22Rv1 (cell line): ENCODE measurements around the gene ATRNL1.

Source experiments
- ZFX ChIP-seq: fragments of 450-650 bp; IDR thresholded peaks from 2 replicates; pipeline ENCODE4 v1.6.1; 2017; ENCODE audit warnings: antibody characterized with exemption, borderline replicate concordance
- TF ChIP-seq, protein P1 (sequence below): fragments of 450-650 bp; IDR thresholded peaks from 2 replicates; pipeline ENCODE4 v1.5.1; 2017; ENCODE audit warnings: mild to moderate bottlenecking

DNA sequence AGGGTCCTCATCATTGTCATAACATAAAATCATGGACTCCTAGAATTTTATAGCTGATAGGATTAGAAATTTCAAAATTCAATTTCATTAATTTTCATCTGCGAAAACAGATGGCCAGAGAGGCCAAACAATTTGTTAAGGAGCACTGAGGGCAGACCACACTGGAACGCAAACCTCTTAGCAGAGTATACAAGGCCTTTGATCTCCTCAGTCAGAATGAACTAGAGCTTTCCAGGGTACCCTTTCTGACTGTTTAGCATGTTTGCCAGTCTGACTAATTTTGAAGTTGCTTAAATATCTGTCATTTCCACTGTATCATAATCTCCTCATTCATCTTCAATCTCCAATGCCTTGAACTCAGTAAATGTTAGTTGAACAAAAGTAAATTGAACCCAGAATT lies 41.9 kb upstream of the ATRNL1 start:
- TF ChIP-seq, protein P1, sequence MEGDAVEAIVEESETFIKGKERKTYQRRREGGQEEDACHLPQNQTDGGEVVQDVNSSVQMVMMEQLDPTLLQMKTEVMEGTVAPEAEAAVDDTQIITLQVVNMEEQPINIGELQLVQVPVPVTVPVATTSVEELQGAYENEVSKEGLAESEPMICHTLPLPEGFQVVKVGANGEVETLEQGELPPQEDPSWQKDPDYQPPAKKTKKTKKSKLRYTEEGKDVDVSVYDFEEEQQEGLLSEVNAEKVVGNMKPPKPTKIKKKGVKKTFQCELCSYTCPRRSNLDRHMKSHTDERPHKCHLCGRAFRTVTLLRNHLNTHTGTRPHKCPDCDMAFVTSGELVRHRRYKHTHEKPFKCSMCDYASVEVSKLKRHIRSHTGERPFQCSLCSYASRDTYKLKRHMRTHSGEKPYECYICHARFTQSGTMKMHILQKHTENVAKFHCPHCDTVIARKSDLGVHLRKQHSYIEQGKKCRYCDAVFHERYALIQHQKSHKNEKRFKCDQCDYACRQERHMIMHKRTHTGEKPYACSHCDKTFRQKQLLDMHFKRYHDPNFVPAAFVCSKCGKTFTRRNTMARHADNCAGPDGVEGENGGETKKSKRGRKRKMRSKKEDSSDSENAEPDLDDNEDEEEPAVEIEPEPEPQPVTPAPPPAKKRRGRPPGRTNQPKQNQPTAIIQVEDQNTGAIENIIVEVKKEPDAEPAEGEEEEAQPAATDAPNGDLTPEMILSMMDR: no peak
- TF ChIP-seq ZFX: no peak
